ENCODE data around the gene TLR6.

Gene TLR6

GRCh38 chr4:38805530-38806145 is 51.0 kb downstream of the TLR6 start:
- DNase-seq = no peak
- Histone ChIP-seq H3K27ac (no peak overlapping the region), H3K36me3 (replicated peaks) (no peaks in the 10 kb centered on the region), H3K27me3 (replicated peaks) (no peaks in the 10 kb centered on the region), H3K4me3 (ENCODE audit: low read depth, low read length) (no peak overlapping the region)
- in situ Hi-C loops (cut with HindIII; ENCODE audit: low pct_ligation_motif_present, low sequenced_read_pairs) = no loop called here
- TF ChIP-seq, protein P1, sequence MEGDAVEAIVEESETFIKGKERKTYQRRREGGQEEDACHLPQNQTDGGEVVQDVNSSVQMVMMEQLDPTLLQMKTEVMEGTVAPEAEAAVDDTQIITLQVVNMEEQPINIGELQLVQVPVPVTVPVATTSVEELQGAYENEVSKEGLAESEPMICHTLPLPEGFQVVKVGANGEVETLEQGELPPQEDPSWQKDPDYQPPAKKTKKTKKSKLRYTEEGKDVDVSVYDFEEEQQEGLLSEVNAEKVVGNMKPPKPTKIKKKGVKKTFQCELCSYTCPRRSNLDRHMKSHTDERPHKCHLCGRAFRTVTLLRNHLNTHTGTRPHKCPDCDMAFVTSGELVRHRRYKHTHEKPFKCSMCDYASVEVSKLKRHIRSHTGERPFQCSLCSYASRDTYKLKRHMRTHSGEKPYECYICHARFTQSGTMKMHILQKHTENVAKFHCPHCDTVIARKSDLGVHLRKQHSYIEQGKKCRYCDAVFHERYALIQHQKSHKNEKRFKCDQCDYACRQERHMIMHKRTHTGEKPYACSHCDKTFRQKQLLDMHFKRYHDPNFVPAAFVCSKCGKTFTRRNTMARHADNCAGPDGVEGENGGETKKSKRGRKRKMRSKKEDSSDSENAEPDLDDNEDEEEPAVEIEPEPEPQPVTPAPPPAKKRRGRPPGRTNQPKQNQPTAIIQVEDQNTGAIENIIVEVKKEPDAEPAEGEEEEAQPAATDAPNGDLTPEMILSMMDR (IDR thresholded peaks at IDR 0.05; ENCODE audit: low read depth, low read length, missing control alignments) = no peak

DNA sequence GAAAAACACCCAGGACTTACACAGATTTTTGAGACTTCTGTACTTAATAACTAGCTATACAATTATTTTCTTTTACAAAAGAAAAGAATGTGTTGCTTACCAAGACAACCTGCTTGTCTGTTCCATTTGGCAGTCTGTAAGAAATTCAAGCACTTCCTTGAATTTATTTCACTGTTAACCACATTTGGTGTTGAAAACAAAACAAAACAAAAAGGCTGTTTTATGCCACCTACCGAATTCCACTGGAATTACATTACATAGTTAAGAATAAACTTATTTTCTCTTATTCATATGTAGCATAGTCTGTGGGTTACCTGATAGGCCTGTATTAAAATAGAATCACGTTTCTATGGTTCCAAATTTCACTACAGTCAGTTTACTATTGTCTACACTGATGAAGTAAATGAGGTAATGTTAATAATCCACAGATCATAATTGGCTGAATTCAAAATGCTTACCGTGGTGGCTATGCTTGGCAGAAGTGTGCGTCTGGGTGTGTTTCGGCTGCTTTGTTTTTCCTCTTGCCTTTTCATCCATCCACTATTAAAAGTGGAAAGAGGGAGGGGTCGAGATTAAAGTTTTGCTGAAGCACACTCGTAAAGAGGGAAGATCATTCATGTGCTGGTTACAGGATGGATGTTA is 51.8 kb downstream of the TLR6 start, which contains the start of gene TLR1:
Gene TLR1 (minus strand): TSS at position 138 of the 642 bp plus-strand sequence. CDS start 5,960 bp downstream, outside the sequence.
- Histone ChIP-seq H3K4me3 (ENCODE audit: low read depth, low read length) (no peak within 1 kb of the TSS), H3K27me3 (replicated peaks) (no peaks in the 10 kb centered on the region), H3K27ac (no peak within 1 kb of the TSS), H3K36me3 (replicated peaks) (no peaks in the 10 kb centered on the region)
- in situ Hi-C loops (cut with HindIII; ENCODE audit: low pct_ligation_motif_present, low sequenced_read_pairs) = no loop called here
- DNase-seq = peak; percentile 14
- TF ChIP-seq, protein P1 (IDR thresholded peaks at IDR 0.05; ENCODE audit: low read depth, low read length, missing control alignments) = peak; percentile 32

DNA sequence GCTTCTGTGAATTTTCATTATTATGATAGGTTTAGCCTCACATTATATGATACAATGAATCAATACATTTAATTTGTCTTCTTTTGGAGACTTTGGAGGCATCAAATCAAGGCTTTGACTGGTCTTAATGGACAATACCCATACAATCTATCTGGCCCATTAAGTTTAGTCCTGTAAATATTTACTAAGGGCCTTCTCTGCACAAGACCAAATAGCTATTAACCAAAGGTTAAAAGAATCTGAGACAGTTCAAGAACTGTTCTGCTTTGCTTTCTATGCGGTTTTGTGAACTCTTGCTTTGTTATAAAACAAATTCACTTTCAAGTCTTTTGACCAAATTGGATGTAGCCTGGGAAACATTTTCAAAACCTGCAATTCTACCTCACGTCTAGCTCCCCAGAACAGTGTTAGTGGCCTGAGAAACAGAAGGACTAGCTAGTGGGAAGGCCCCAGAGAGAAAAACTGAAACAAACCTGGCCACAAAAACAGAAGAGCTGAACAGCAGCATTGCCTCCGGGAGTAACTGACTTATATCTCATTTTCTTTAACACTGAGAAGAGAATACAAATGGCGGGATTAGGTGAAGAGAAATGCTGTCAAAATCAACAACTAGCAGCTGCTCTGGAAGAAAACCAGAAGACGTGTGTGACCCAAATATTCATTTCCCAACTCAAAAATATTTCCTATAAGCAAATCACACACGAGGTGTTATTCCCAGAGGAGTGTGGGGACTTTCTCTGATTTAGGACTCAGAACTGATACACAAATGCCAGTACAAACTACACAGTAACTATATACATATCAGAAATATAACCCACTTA is 52.6 kb downstream of the TLR6 start:
- in situ Hi-C loops (cut with HindIII; ENCODE audit: low pct_ligation_motif_present, low sequenced_read_pairs) = no loop called here
- TF ChIP-seq, protein P1 (IDR thresholded peaks at IDR 0.05; ENCODE audit: low read depth, low read length, missing control alignments) = no peak
- no peak for DNase-seq
- Histone ChIP-seq H3K27ac (no peak overlapping the region), H3K4me3 (ENCODE audit: low read depth, low read length) (no peak overlapping the region), H3K27me3 (replicated peaks) (no peaks in the 10 kb centered on the region), H3K36me3 (replicated peaks) (no peaks in the 10 kb centered on the region)

DNA sequence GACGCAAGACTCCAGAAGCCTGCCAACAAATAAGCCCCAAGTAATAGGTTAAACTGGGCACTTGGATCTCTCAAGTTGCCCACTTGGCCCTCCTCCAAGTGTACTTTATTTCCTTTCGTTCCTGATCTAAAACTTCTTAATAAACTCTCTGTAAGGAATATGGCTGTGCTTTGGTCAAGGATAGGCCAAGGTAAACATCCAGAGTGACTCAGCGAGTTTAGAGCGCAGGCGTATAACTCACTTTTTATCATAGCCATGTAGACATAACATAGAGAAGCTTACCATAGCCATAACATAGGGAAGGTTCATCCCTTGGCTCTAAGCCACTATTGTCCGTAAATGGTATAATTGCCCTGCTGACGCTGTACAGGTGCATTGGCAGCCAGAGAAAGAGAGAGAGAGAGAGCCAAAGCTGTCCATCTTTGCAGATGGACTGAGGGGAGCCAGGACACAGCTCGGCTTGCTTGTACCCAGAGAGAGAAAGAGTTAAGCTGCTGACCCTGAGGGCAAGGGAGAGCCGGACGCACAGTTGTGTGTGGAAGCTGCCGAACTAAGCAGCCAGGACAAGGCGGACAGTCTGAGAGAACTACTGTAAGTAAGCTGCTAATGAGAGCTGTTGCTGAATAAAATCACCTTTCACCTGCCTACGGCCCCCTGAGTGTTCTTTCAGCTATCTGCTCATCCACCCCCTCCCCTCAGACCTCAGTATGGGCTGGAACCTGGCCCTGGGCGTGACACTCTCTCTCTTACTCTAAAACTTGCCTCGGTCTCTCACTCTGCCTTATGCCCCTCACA is 53.9 kb downstream of the TLR6 start:
- TF ChIP-seq, protein P1 (IDR thresholded peaks at IDR 0.05; ENCODE audit: low read depth, low read length, missing control alignments) = no peak
- H3K27me3 ChIP-seq (replicated peaks) = no peaks in the 10 kb centered on the region
- in situ Hi-C loops (cut with HindIII; ENCODE audit: low pct_ligation_motif_present, low sequenced_read_pairs) = no loop called here
- H3K27ac ChIP-seq = no peak overlapping the region
- H3K36me3 ChIP-seq (replicated peaks) = no peaks in the 10 kb centered on the region
- no peak for DNase-seq
- no peak overlapping the region for H3K4me3 ChIP-seq (ENCODE audit: low read depth, low read length)

DNA sequence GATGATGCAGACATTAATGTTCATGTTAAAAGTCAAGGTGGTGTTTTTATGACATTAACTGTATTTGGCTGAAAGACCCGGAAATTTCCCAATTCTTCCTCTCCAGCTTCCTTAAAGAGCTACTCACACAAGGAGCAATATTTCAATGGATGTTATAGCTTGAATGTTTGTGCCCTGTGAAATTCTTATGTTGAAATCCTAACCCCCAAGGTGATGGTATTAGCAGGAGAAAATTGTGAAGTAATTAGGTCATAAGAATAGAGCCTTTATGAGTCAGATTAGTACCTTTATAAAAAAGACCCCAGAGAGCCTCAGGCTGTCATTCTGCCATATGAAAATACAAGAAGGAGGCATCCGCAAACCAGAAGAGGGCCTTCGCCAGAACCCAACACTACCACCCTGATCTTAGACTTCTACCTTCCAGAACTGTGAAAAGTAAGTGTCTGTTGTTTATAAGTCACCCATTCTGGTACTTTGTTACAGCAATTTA is 55.6 kb downstream of the TLR6 start:
- TF ChIP-seq, protein P1 (IDR thresholded peaks at IDR 0.05; ENCODE audit: low read depth, low read length, missing control alignments) = no peak
- DNase-seq = no peak
- no peak overlapping the region for H3K4me3 ChIP-seq (ENCODE audit: low read depth, low read length)
- H3K36me3 ChIP-seq (replicated peaks) = no peaks in the 10 kb centered on the region
- no peak overlapping the region for H3K27ac ChIP-seq
- in situ Hi-C loops (cut with HindIII; ENCODE audit: low pct_ligation_motif_present, low sequenced_read_pairs) = no loop called here
- no peaks in the 10 kb centered on the region for H3K27me3 ChIP-seq (replicated peaks)
